CD4-positive, alpha-beta T cell treated with Interleukin-2 at 100 ng/mL for 4 hours (primary cell): ENCODE results near the gene ASNSD1.
"Not testable (repeated sequence)": the region's sequence is repeated elsewhere in the genome, so short reads cannot be mapped to it uniquely, and the experiment has no call there.

ENCODE experiments used
- DNase-seq: peaks from one replicate; pipeline ENCODE4 v3.0.0-alpha.2; 2020; ENCODE audit warnings: low spot score

The ASNSD1 gene

GRCh38 chr2:189685540-189686229 is 24.4 kb downstream of the ASNSD1 start:
- no peak for DNase-seq

- not testable (repeated sequence) for DNase-seq
Measured at GRCh38 chr2:189687796-189688195, 26.5 kb downstream of the ASNSD1 start.

GRCh38 chr2:189696223-189696622 is 35.0 kb downstream of the ASNSD1 start:
- no peak for DNase-seq

- DNase-seq = peak; percentile 75
Measured at GRCh38 chr2:189698020-189698887, 37.0 kb downstream of the ASNSD1 start.

GRCh38 chr2:189700681-189701080 is 39.4 kb downstream of the ASNSD1 start:
- no peak for DNase-seq

- no peak for DNase-seq
Measured at GRCh38 chr2:189702071-189702470, 40.8 kb downstream of the ASNSD1 start.

- DNase-seq = no peak
Measured at GRCh38 chr2:189709501-189710221, 48.4 kb downstream of the ASNSD1 start.

- DNase-seq = not testable (repeated sequence)
Measured at GRCh38 chr2:189717593-189717992, 56.3 kb downstream of the ASNSD1 start.

- no peak for DNase-seq
Measured at GRCh38 chr2:189719571-189719970, 58.3 kb downstream of the ASNSD1 start.
